GM21381 (cell line): Measurements from ENCODE around the gene ACSL1.
"Not testable (repeated sequence)": the region's sequence is repeated elsewhere in the genome, so short reads cannot be mapped to it uniquely, and the experiment has no call there.

Experiments
- ATAC-seq: cut with Tn5 transposase; IDR thresholded peaks from one replicate; pipeline ENCODE4 v1.9.1; 2021; ENCODE audit warnings: mild to moderate bottlenecking, moderate library complexity; ENCODE audit not compliant: unreplicated experiment

ACSL1 gene

GRCh38 chr4:184792950-184793555 lies 32.7 kb downstream of the ACSL1 start:
- no peak for ATAC-seq

- no peak for ATAC-seq
Measured at GRCh38 chr4:184792334-184792733, 33.4 kb downstream of the ACSL1 start.

GRCh38 chr4:184790826-184791225 lies 34.9 kb downstream of the ACSL1 start:
- ATAC-seq = no peak

- ATAC-seq = no peak
Measured at GRCh38 chr4:184787766-184788503, 37.8 kb downstream of the ACSL1 start.

GRCh38 chr4:184785813-184786212 lies 40.0 kb downstream of the ACSL1 start:
- no peak for ATAC-seq

GRCh38 chr4:184784628-184785257 lies 41.0 kb downstream of the ACSL1 start:
- no peak for ATAC-seq

GRCh38 chr4:184782731-184783373 lies 42.9 kb downstream of the ACSL1 start:
- ATAC-seq = no peak

GRCh38 chr4:184779160-184779559 lies 46.6 kb downstream of the ACSL1 start:
- not testable (repeated sequence) for ATAC-seq

GRCh38 chr4:184778325-184778724 lies 47.4 kb downstream of the ACSL1 start:
- no peak for ATAC-seq

- ATAC-seq = no peak
Measured at GRCh38 chr4:184776821-184777220, 48.9 kb downstream of the ACSL1 start.

GRCh38 chr4:184775854-184776555 lies 49.8 kb downstream of the ACSL1 start:
- ATAC-seq = no peak

- no peak for ATAC-seq
Measured at GRCh38 chr4:184774152-184774551, 51.6 kb downstream of the ACSL1 start.

- ATAC-seq = no peak
Measured at GRCh38 chr4:184771416-184771815, 54.4 kb downstream of the ACSL1 start.

- ATAC-seq = no peak
Measured at GRCh38 chr4:184769141-184769765, 56.5 kb downstream of the ACSL1 start.

GRCh38 chr4:184768296-184768695 lies 57.5 kb downstream of the ACSL1 start:
- no peak for ATAC-seq

- no peak for ATAC-seq
Measured at GRCh38 chr4:184766446-184766845, 59.3 kb downstream of the ACSL1 start.

GRCh38 chr4:184765473-184766340 lies 60.1 kb downstream of the ACSL1 start:
- ATAC-seq = no peak

GRCh38 chr4:184764601-184765000 lies 61.2 kb downstream of the ACSL1 start:
- no peak for ATAC-seq

- ATAC-seq = no peak
Measured at GRCh38 chr4:184763150-184763780, 62.5 kb downstream of the ACSL1 start.
